KMS-11 (cell line): ENCODE measurements around the gene TIMP3.

Experiments used
- H2AFZ ChIP-seq: fragments of 200-600 bp; sonication (generic); 2 replicates; pipeline ENCODE4 v1.6.1; 2016; ENCODE audit warnings: antibody characterized with exemption, mixed run types, low read depth
- H3K27ac ChIP-seq: fragments of 200-600 bp; sonication (generic); 2 replicates; pipeline ENCODE4 v1.6.1; 2016; ENCODE audit warnings: mild to moderate bottlenecking, mixed run types
- H3K27me3 ChIP-seq: fragments of 200-600 bp; sonication (generic); 2 replicates; pipeline ENCODE4 v1.6.1; 2017; ENCODE audit warnings: mild to moderate bottlenecking, low read depth, mixed run types, moderate library complexity; ENCODE audit not compliant: insufficient read depth
- H3K36me3 ChIP-seq: fragments of 200-600 bp; sonication (generic); 2 replicates; pipeline ENCODE4 v1.6.1; 2017; ENCODE audit warnings: mild to moderate bottlenecking, mixed run types; ENCODE audit not compliant: insufficient read depth
- H3K4me1 ChIP-seq: fragments of 200-600 bp; sonication (generic); 2 replicates; pipeline ENCODE4 v1.6.1; 2016; ENCODE audit warnings: mild to moderate bottlenecking, low read depth, mixed run types; ENCODE audit not compliant: poor library complexity, severe bottlenecking
- H3K4me2 ChIP-seq: fragments of 200-600 bp; sonication (generic); 2 replicates; pipeline ENCODE4 v1.7.0; 2016; ENCODE audit warnings: mild to moderate bottlenecking, mixed run types
- H3K4me3 ChIP-seq: fragments of 200-600 bp; sonication (generic); IDR thresholded peaks from 2 replicates; pipeline ENCODE4 v1.6.1; 2017; ENCODE audit warnings: low read depth, low read length, mixed read lengths; ENCODE audit not compliant: insufficient read depth
- H3K79me2 ChIP-seq: fragments of 200-600 bp; sonication (generic); 2 replicates; pipeline ENCODE4 v1.6.1; 2016; ENCODE audit warnings: low read depth, mixed run types; ENCODE audit not compliant: insufficient read depth
- H3K9ac ChIP-seq: fragments of 200-600 bp; sonication (generic); 2 replicates; pipeline ENCODE4 v1.6.1; 2016; ENCODE audit warnings: mild to moderate bottlenecking, mixed run types
- H4K20me1 ChIP-seq: fragments of 200-600 bp; sonication (generic); 2 replicates; pipeline ENCODE4 v1.6.1; 2016; ENCODE audit warnings: mild to moderate bottlenecking, mixed run types; ENCODE audit not compliant: insufficient read depth
- CTCF ChIP-seq: fragments of 200-600 bp; sonication (generic); conservative IDR thresholded peaks from 2 replicates; pipeline ENCODE4 v1.6.1; 2017; ENCODE audit warnings: low read depth, mild to moderate bottlenecking, antibody characterized with exemption, low read length, moderate library complexity, mixed read lengths

The TIMP3 gene

GRCh38 chr22:32853662-32854061 is 52.2 kb downstream of the TIMP3 start:
- H3K36me3 ChIP-seq: no peaks in the 10 kb centered on the region
- no peak overlapping the region for H2AFZ ChIP-seq
- H3K27me3 ChIP-seq: no peaks in the 10 kb centered on the region
- H3K4me2 ChIP-seq: no peak overlapping the region
- no peak overlapping the region for H3K9ac ChIP-seq
- no peaks in the 10 kb centered on the region for H4K20me1 ChIP-seq
- TF ChIP-seq CTCF: no peak
- H3K4me3 ChIP-seq: no peak overlapping the region
- H3K4me1 ChIP-seq: no peaks in the 10 kb centered on the region
- no peak overlapping the region for H3K27ac ChIP-seq
- no peaks in the 10 kb centered on the region for H3K79me2 ChIP-seq

GRCh38 chr22:32854351-32854804 is 52.9 kb downstream of the TIMP3 start:
- H2AFZ ChIP-seq: no peak overlapping the region
- H4K20me1 ChIP-seq: no peaks in the 10 kb centered on the region
- H3K27me3 ChIP-seq: no peaks in the 10 kb centered on the region
- H3K36me3 ChIP-seq: no peaks in the 10 kb centered on the region
- no peak overlapping the region for H3K4me3 ChIP-seq
- H3K9ac ChIP-seq: no peak overlapping the region
- H3K27ac ChIP-seq: no peak overlapping the region
- TF ChIP-seq CTCF: no peak
- H3K4me2 ChIP-seq: no peak overlapping the region
- H3K79me2 ChIP-seq: no peaks in the 10 kb centered on the region
- H3K4me1 ChIP-seq: no peaks in the 10 kb centered on the region

- Histone ChIP-seq H3K79me2 (no peaks in the 10 kb centered on the region), H3K9ac (no peak overlapping the region), H2AFZ (no peak overlapping the region), H3K27ac (no peak overlapping the region), H3K4me2 (no peak overlapping the region), H3K4me3 (no peak overlapping the region), H4K20me1 (no peaks in the 10 kb centered on the region), H3K27me3 (no peaks in the 10 kb centered on the region), H3K4me1 (no peaks in the 10 kb centered on the region), H3K36me3 (no peaks in the 10 kb centered on the region)
- TF ChIP-seq CTCF: no peak
Measured at GRCh38 chr22:32855045-32855756, 53.7 kb downstream of the TIMP3 start.

- no peaks in the 10 kb centered on the region for H3K4me1 ChIP-seq
- TF ChIP-seq CTCF: no peak
- H3K36me3 ChIP-seq: no peaks in the 10 kb centered on the region
- no peak overlapping the region for H3K27ac ChIP-seq
- no peaks in the 10 kb centered on the region for H4K20me1 ChIP-seq
- H3K4me3 ChIP-seq: no peak overlapping the region
- H3K4me2 ChIP-seq: no peak overlapping the region
- no peaks in the 10 kb centered on the region for H3K27me3 ChIP-seq
- no peaks in the 10 kb centered on the region for H3K79me2 ChIP-seq
- no peak overlapping the region for H3K9ac ChIP-seq
- H2AFZ ChIP-seq: no peak overlapping the region
Measured at GRCh38 chr22:32858121-32858703, 56.7 kb downstream of the TIMP3 start.
